ENCODE measurements around the gene CECR2.
A peak's percentile ranks its signal among the peaks of the same experiment; 100 is the strongest.

Gene CECR2

GRCh38 chr22:17481424-17481823, 112.2 kb downstream of the CECR2 start:
- Histone ChIP-seq H3K27ac (ENCODE audit: low read depth, low read length) (no peak overlapping the region), H3K27me3 (ENCODE audit: control insufficient read depth, insufficient read depth, low read length) (no peaks in the 10 kb centered on the region), H3K4me1 (ENCODE audit: control insufficient read depth, insufficient read depth, low read length) (peaks cover 7% of the 10 kb centered on the region), H3K9me3 (ENCODE audit: control insufficient read depth, insufficient read depth, low read length) (no peaks in the 10 kb centered on the region), H3K36me3 (ENCODE audit: control insufficient read depth, insufficient read depth, low read length) (peaks cover 70% of the 10 kb centered on the region), H3K4me3 (ENCODE audit: low read depth, low read length) (no peak overlapping the region), H3K9ac (ENCODE audit: low read depth, low read length) (no peak overlapping the region)

DNA sequence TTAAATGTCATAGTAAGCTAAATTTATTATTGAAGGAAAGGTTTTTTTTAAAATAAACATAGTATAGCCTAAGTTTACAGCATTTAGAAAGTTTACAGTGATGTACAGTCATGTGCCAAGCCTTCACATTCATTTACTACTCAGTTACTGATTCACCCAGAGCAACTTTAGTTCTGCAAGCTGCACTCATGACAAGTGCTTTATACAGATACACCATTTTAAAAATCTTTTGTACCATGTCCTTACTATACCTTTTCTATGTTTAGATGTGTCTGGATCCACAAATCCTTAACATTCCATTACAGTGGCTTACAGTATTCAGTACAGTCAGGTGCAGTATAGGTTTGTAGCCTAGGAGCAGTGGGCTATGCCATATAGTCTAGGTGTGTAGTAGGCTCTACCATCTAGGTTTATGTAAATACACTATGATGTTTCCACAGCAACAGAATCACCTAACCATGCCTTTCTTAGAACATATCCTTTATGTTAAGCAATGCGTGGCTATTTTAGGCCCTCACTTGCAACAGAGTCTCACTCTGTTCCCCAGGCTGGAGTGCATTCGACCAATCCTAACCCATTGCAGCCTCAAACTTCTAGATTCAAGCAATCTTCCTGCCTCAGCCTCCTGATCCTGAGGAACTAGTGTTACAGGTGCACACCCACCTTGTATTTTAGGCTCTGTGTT, 114.6 kb downstream of the CECR2 start:
- no peak overlapping the region for H3K9ac ChIP-seq (ENCODE audit: low read depth, low read length)
- H3K4me1 ChIP-seq (ENCODE audit: control insufficient read depth, insufficient read depth, low read length) = no peaks in the 10 kb centered on the region; the same call in 1 of the 2 replicates
- H3K27ac ChIP-seq (ENCODE audit: low read depth, low read length) = no peak overlapping the region
- H3K36me3 ChIP-seq (ENCODE audit: control insufficient read depth, insufficient read depth, low read length) = peaks cover 58% of the 10 kb centered on the region
- H3K4me3 ChIP-seq (ENCODE audit: low read depth, low read length) = no peak overlapping the region
- no peaks in the 10 kb centered on the region for H3K27me3 ChIP-seq (ENCODE audit: control insufficient read depth, insufficient read depth, low read length)
- H3K9me3 ChIP-seq (ENCODE audit: control insufficient read depth, insufficient read depth, low read length) = no peaks in the 10 kb centered on the region

- Histone ChIP-seq H3K9me3 (ENCODE audit: control insufficient read depth, insufficient read depth, low read length) (no peaks in the 10 kb centered on the region), H3K4me3 (ENCODE audit: low read depth, low read length) (no peak overlapping the region), H3K27me3 (ENCODE audit: control insufficient read depth, insufficient read depth, low read length) (no peaks in the 10 kb centered on the region), H3K4me1 (ENCODE audit: control insufficient read depth, insufficient read depth, low read length) (no peaks in the 10 kb centered on the region; the same call in 1 of the 2 replicates), H3K36me3 (ENCODE audit: control insufficient read depth, insufficient read depth, low read length) (peaks cover 51% of the 10 kb centered on the region), H3K9ac (ENCODE audit: low read depth, low read length) (no peak overlapping the region), H3K27ac (ENCODE audit: low read depth, low read length) (no peak overlapping the region)
Observed at GRCh38 chr22:17484608-17485007, 115.3 kb downstream of the CECR2 start.

GRCh38 chr22:17486313-17486712, 117.1 kb downstream of the CECR2 start:
- peaks cover 41% of the 10 kb centered on the region for H3K36me3 ChIP-seq (ENCODE audit: control insufficient read depth, insufficient read depth, low read length)
- H3K4me3 ChIP-seq (ENCODE audit: low read depth, low read length) = no peak overlapping the region
- no peak overlapping the region for H3K27ac ChIP-seq (ENCODE audit: low read depth, low read length)

GRCh38 chr22:17486719-17487118, 117.5 kb downstream of the CECR2 start:
- no peak overlapping the region for H3K27ac ChIP-seq (ENCODE audit: low read depth, low read length)
- no peaks in the 10 kb centered on the region for H3K27me3 ChIP-seq (ENCODE audit: control insufficient read depth, insufficient read depth, low read length)
- H3K4me3 ChIP-seq (ENCODE audit: low read depth, low read length) = no peak overlapping the region
- peaks cover 8% of the 10 kb centered on the region for H3K4me1 ChIP-seq (ENCODE audit: control insufficient read depth, insufficient read depth, low read length)
- peaks cover 38% of the 10 kb centered on the region for H3K36me3 ChIP-seq (ENCODE audit: control insufficient read depth, insufficient read depth, low read length)
- no peaks in the 10 kb centered on the region for H3K9me3 ChIP-seq (ENCODE audit: control insufficient read depth, insufficient read depth, low read length)
- no peak overlapping the region for H3K9ac ChIP-seq (ENCODE audit: low read depth, low read length)

More at GRCh38 chr22:17486313-17486712, 117.1 kb downstream of the CECR2 start:
- Histone ChIP-seq H3K9me3 (ENCODE audit: control insufficient read depth, insufficient read depth, low read length) (no peaks in the 10 kb centered on the region), H3K4me1 (ENCODE audit: control insufficient read depth, insufficient read depth, low read length) (peaks cover 6% of the 10 kb centered on the region), H3K9ac (ENCODE audit: low read depth, low read length) (no peak overlapping the region), H3K27me3 (ENCODE audit: control insufficient read depth, insufficient read depth, low read length) (no peaks in the 10 kb centered on the region)

- no peak overlapping the region for H3K4me3 ChIP-seq (ENCODE audit: low read depth, low read length)
- no peaks in the 10 kb centered on the region for H3K9me3 ChIP-seq (ENCODE audit: control insufficient read depth, insufficient read depth, low read length)
- H3K27me3 ChIP-seq (ENCODE audit: control insufficient read depth, insufficient read depth, low read length) = no peaks in the 10 kb centered on the region
- H3K27ac ChIP-seq (ENCODE audit: low read depth, low read length) = no peak overlapping the region
- no peak overlapping the region for H3K9ac ChIP-seq (ENCODE audit: low read depth, low read length)
- H3K4me1 ChIP-seq (ENCODE audit: control insufficient read depth, insufficient read depth, low read length) = peaks cover 26% of the 10 kb centered on the region
- peaks cover 30% of the 10 kb centered on the region for H3K36me3 ChIP-seq (ENCODE audit: control insufficient read depth, insufficient read depth, low read length)
Observed at GRCh38 chr22:17489101-17489500, 119.8 kb downstream of the CECR2 start.

DNA sequence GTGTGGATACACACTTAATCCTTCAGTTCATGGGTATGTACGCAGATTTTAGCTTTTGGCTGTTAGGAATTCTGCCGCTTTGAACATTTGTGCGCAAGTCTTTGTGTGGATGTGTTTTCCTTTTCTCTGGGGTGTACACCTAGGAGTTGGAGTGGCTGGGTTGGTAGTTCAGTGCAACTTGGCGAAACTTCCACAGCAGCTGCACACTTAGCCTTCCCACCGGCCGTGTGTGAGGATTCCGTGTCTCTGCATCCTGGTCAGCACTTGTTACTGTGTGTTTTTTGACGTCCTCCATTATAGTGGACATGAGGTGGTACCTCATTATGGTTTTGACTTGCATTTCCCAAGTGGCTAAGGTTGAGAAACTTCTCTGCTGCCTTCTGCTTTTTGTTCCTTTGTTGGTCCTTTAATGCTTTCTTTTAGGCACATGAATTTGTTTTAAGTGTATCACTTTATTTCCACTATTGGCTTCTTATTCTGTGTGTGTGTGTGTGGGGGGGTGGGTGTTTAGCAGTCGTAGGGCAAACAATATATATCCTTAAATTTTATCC, 121.9 kb downstream of the CECR2 start:
- H3K36me3 ChIP-seq (ENCODE audit: control insufficient read depth, insufficient read depth, low read length) = peaks cover 18% of the 10 kb centered on the region
- peaks cover 26% of the 10 kb centered on the region for H3K4me1 ChIP-seq (ENCODE audit: control insufficient read depth, insufficient read depth, low read length)
- H3K9me3 ChIP-seq (ENCODE audit: control insufficient read depth, insufficient read depth, low read length) = no peaks in the 10 kb centered on the region
- H3K9ac ChIP-seq (ENCODE audit: low read depth, low read length) = no peak overlapping the region
- H3K27me3 ChIP-seq (ENCODE audit: control insufficient read depth, insufficient read depth, low read length) = no peaks in the 10 kb centered on the region
- H3K4me3 ChIP-seq (ENCODE audit: low read depth, low read length) = no peak overlapping the region
- H3K27ac ChIP-seq (ENCODE audit: low read depth, low read length) = no peak overlapping the region

DNA sequence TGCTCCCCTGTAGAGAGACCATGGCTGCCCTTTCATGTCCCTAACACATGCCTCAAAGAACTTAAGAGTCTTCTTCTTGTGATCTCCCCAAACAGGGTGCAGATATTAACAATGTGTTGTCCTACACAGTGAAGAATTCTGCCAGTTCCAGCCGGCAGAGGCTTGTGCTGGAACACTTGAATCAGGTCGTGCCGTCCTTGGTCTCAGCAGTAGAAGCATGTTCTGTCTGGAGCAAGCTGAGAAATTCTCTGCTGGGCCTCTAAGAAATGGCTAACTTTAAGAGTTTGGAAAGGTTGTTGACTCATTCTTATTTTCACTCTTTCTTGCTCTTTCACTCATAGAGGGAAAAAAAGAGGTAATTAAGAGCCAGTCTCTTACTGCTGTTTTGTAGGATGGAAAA, 123.0 kb downstream of the CECR2 start:
- H3K4me1 ChIP-seq (ENCODE audit: control insufficient read depth, insufficient read depth, low read length) = peaks cover 26% of the 10 kb centered on the region
- H3K36me3 ChIP-seq (ENCODE audit: control insufficient read depth, insufficient read depth, low read length) = peaks cover 18% of the 10 kb centered on the region
- no peaks in the 10 kb centered on the region for H3K9me3 ChIP-seq (ENCODE audit: control insufficient read depth, insufficient read depth, low read length)
- H3K9ac ChIP-seq (ENCODE audit: low read depth, low read length) = no peak overlapping the region
- H3K4me3 ChIP-seq (ENCODE audit: low read depth, low read length) = no peak overlapping the region
- peak overlapping the region; percentile 11 for H3K27ac ChIP-seq (ENCODE audit: low read depth, low read length)
- H3K27me3 ChIP-seq (ENCODE audit: control insufficient read depth, insufficient read depth, low read length) = no peaks in the 10 kb centered on the region

- H3K4me3 ChIP-seq (ENCODE audit: low read depth, low read length) = no peak overlapping the region
- H3K27ac ChIP-seq (ENCODE audit: low read depth, low read length) = peak overlapping the region; percentile 2
- no peaks in the 10 kb centered on the region for H3K27me3 ChIP-seq (ENCODE audit: control insufficient read depth, insufficient read depth, low read length)
- peaks cover 28% of the 10 kb centered on the region for H3K36me3 ChIP-seq (ENCODE audit: control insufficient read depth, insufficient read depth, low read length)
- H3K9ac ChIP-seq (ENCODE audit: low read depth, low read length) = no peak overlapping the region
- H3K9me3 ChIP-seq (ENCODE audit: control insufficient read depth, insufficient read depth, low read length) = no peaks in the 10 kb centered on the region
- peaks cover 26% of the 10 kb centered on the region for H3K4me1 ChIP-seq (ENCODE audit: control insufficient read depth, insufficient read depth, low read length)
Observed at GRCh38 chr22:17493419-17493981, 124.2 kb downstream of the CECR2 start.

DNA sequence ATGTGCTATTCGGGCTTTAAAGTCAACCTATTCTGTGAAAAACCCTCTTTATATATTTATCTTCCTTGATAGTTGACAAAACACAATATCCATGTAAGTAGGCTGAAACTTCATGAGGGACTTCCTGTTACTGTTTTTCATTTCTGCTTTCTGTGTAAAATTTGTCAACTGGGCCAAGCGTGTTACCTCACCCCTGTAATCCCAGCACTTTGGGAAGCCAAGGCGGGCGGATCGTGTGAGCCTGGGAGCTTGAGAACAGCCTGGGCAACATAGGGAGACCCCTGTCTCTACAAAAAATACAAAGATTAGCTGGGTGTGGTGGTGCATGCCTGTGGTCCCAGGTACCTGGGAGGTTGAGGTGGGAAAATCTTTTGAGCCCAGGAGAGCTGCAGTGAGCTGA, 127.6 kb downstream of the CECR2 start:
- H3K4me3 ChIP-seq (ENCODE audit: low read depth, low read length) = no peak overlapping the region

GRCh38 chr22:17501679-17502285, 132.5 kb downstream of the CECR2 start:
- H3K9me3 ChIP-seq (ENCODE audit: control insufficient read depth, insufficient read depth, low read length) = no peaks in the 10 kb centered on the region
- no peak overlapping the region for H3K4me3 ChIP-seq (ENCODE audit: low read depth, low read length)
- no peak overlapping the region for H3K27ac ChIP-seq (ENCODE audit: low read depth, low read length)
- no peak overlapping the region for H3K9ac ChIP-seq (ENCODE audit: low read depth, low read length)
- peaks cover 88% of the 10 kb centered on the region for H3K36me3 ChIP-seq (ENCODE audit: control insufficient read depth, insufficient read depth, low read length)
- no peaks in the 10 kb centered on the region for H3K27me3 ChIP-seq (ENCODE audit: control insufficient read depth, insufficient read depth, low read length)
- no peaks in the 10 kb centered on the region for H3K4me1 ChIP-seq (ENCODE audit: control insufficient read depth, insufficient read depth, low read length)

More for the DNA sequence above, 127.6 kb downstream of the CECR2 start:
- Histone ChIP-seq H3K27me3 (ENCODE audit: control insufficient read depth, insufficient read depth, low read length) (no peaks in the 10 kb centered on the region), H3K9me3 (ENCODE audit: control insufficient read depth, insufficient read depth, low read length) (no peaks in the 10 kb centered on the region), H3K9ac (ENCODE audit: low read depth, low read length) (no peak overlapping the region), H3K27ac (ENCODE audit: low read depth, low read length) (no peak overlapping the region), H3K4me1 (ENCODE audit: control insufficient read depth, insufficient read depth, low read length) (peaks cover 17% of the 10 kb centered on the region), H3K36me3 (ENCODE audit: control insufficient read depth, insufficient read depth, low read length) (peaks cover 55% of the 10 kb centered on the region)

All from HUES48 (cell line).